IMR-90 (cell line): ENCODE results near the gene PIPOX. TPM values are rescaled to one million over a fixed set of nuclear protein-coding genes. Genes with fewer than 3 reads are reported as not detected.

ENCODE experiments used
- ATAC-seq: fragments of 200-7000 bp; cut with Tn5 transposase; 2 replicates; pipeline ENCODE4 v1.9.1; 2020; ENCODE audit warnings: low read depth, mild to moderate bottlenecking, moderate library complexity
- BruUV-seq: library from RNA; stranded (reverse); fragments of 400-500 nt; replicated peaks from 2 replicates; lab custom pipeline; 2021; lab: Mats Ljungman, UMichigan
- CTCF ChIA-PET: fragments of 300-600 bp; formaldehyde crosslinking; extraction: SDS; loops from one replicate; lab custom pipeline; 2021; ENCODE audit warnings: antibody characterized with exemption; lab: Yijun Ruan, JAX
- POLR2A ChIA-PET: fragments of 300-600 bp; sonication (Branson Sonifier 250); formaldehyde crosslinking; loops from one replicate; lab custom pipeline; 2022; ENCODE audit warnings: antibody characterized with exemption; ENCODE audit not compliant: unreplicated experiment; lab: Charles Lee
- DNase-seq: peaks from one replicate; pipeline ENCODE4 v3.0.0; 2013
- H2AFZ ChIP-seq: replicated peaks from 2 replicates; pipeline ENCODE3; 2013; ENCODE audit warnings: low read length, mild to moderate bottlenecking; ENCODE audit not compliant: poor library complexity
- H2AK5ac ChIP-seq: 2 replicates; pipeline ENCODE4 v1.6.1; 2013; ENCODE audit warnings: low read depth, low read length, inconsistent platforms
- H2AK9ac ChIP-seq: replicated peaks from 2 replicates; pipeline ENCODE3; 2013; ENCODE audit warnings: mild to moderate bottlenecking, low read depth, low read length, moderate library complexity; ENCODE audit not compliant: poor library complexity
- H2BK120ac ChIP-seq: 2 replicates; pipeline ENCODE4 v1.6.1; 2013; ENCODE audit warnings: low read depth, low read length, inconsistent platforms
- H2BK15ac ChIP-seq: 3 replicates; pipeline ENCODE4 v1.6.1; 2013; ENCODE audit warnings: low read depth, low read length, inconsistent platforms
- H2BK20ac ChIP-seq: 2 replicates; pipeline ENCODE4 v1.6.1; 2013; ENCODE audit warnings: low read depth, mild to moderate bottlenecking, inconsistent platforms, low read length, moderate library complexity
- H2BK5ac ChIP-seq: 2 replicates; pipeline ENCODE4 v1.6.1; 2013; ENCODE audit warnings: mild to moderate bottlenecking, low read depth, low read length, inconsistent platforms; ENCODE audit not compliant: poor library complexity, severe bottlenecking
- H3K14ac ChIP-seq: replicated peaks from 2 replicates; pipeline ENCODE4 v1.6.1; 2013; ENCODE audit warnings: low read depth, low read length, inconsistent platforms
- H3K18ac ChIP-seq: 2 replicates; pipeline ENCODE4 v1.6.1; 2013; ENCODE audit warnings: low read depth, low read length, control low read depth
- H3K23ac ChIP-seq: 2 replicates; pipeline ENCODE4 v1.6.1; 2013; ENCODE audit warnings: low read depth, low read length, inconsistent platforms
- H3K27ac ChIP-seq: 2 replicates; pipeline ENCODE4 v1.5.1; 2013; ENCODE audit warnings: mild to moderate bottlenecking, control low read depth, low read length; ENCODE audit not compliant: insufficient read depth
- H3K27me3 ChIP-seq: 2 replicates; pipeline ENCODE4 v1.6.1; 2013; ENCODE audit warnings: low read length; ENCODE audit not compliant: control insufficient read depth, insufficient read depth
- H3K36me3 ChIP-seq: 2 replicates; pipeline ENCODE4 v1.6.1; 2013; ENCODE audit warnings: low read length, mixed read lengths; ENCODE audit not compliant: control insufficient read depth, insufficient read depth
- H3K4ac ChIP-seq: 2 replicates; pipeline ENCODE4 v1.6.1; 2013; ENCODE audit warnings: low read depth, low read length, inconsistent platforms
- H3K4me1 ChIP-seq: 2 replicates; pipeline ENCODE4 v1.6.1; 2013; ENCODE audit warnings: low read length, mixed read lengths; ENCODE audit not compliant: control insufficient read depth, insufficient read depth
- H3K4me2 ChIP-seq: 2 replicates; pipeline ENCODE4 v1.6.1; 2013; ENCODE audit warnings: low read depth, mild to moderate bottlenecking, control low read depth, low read length, moderate library complexity
- H3K4me3 ChIP-seq: 2 replicates; pipeline ENCODE4 v1.5.1; 2013; ENCODE audit warnings: low read depth, mild to moderate bottlenecking, control low read depth, low read length, moderate library complexity; ENCODE audit not compliant: insufficient read depth
- H3K56ac ChIP-seq: 2 replicates; pipeline ENCODE4 v1.6.1; 2013; ENCODE audit warnings: low read length, inconsistent platforms; ENCODE audit not compliant: insufficient read depth; ENCODE audit errors: extremely low read depth
- H3K79me1 ChIP-seq, 2 experiments: 2 replicates each; pipeline ENCODE4 v1.6.1; 2013; ENCODE audit warnings: low read length in 2 of 2, inconsistent platforms in 1 of 2, low read depth in 1 of 2
- H3K9ac ChIP-seq: 2 replicates; pipeline ENCODE4 v1.6.1; 2013; ENCODE audit warnings: low read depth, low read length, control low read depth
- H3K9me1 ChIP-seq: 2 replicates; pipeline ENCODE4 v1.6.1; 2013; ENCODE audit warnings: low read length, inconsistent platforms; ENCODE audit not compliant: insufficient read depth
- H3K9me3 ChIP-seq: 2 replicates; pipeline ENCODE4 v1.6.1; 2013; ENCODE audit warnings: low read length; ENCODE audit not compliant: control insufficient read depth, insufficient read depth
- H4K20me1 ChIP-seq: 2 replicates; pipeline ENCODE4 v1.6.1; 2013; ENCODE audit warnings: low read length, inconsistent platforms; ENCODE audit not compliant: insufficient read depth
- H4K5ac ChIP-seq: 2 replicates; pipeline ENCODE4 v1.6.1; 2013; ENCODE audit warnings: mild to moderate bottlenecking, low read depth, low read length, control low read depth
- H4K8ac ChIP-seq, 2 experiments: 2 replicates each; pipeline ENCODE4 v1.6.1; 2013; ENCODE audit warnings: low read depth in 2 of 2, low read length in 2 of 2, control low read depth in 1 of 2, inconsistent platforms in 1 of 2
- H4K91ac ChIP-seq: 2 replicates; pipeline ENCODE4 v1.6.1; 2013; ENCODE audit warnings: low read depth, low read length, inconsistent platforms; ENCODE audit not compliant: insufficient read depth
- BHLHE40 ChIP-seq: fragments of 150-350 bp; IDR thresholded peaks from 2 replicates; pipeline ENCODE4 v1.6.1; 2016; ENCODE audit warnings: mild to moderate bottlenecking, low read depth, low read length
- CEBPB ChIP-seq: IDR thresholded peaks from 2 replicates; pipeline ENCODE4 v1.6.1; 2012; ENCODE audit warnings: low read depth, low read length, improper control_type of control experiment
- CHD1 ChIP-seq: IDR thresholded peaks from 2 replicates; pipeline ENCODE4 v1.6.1; 2012; ENCODE audit warnings: low read depth, low read length, improper control_type of control experiment
- CTCF ChIP-seq: conservative IDR thresholded peaks from 2 replicates; pipeline ENCODE4 v1.5.1; 2012; ENCODE audit warnings: mild to moderate bottlenecking, low read depth, low read length, improper control_type of control experiment
- MAFK ChIP-seq: IDR thresholded peaks from 2 replicates; pipeline ENCODE4 v1.6.1; 2012; ENCODE audit warnings: low read depth, low read length, improper control_type of control experiment
- MXI1 ChIP-seq: IDR thresholded peaks from 2 replicates; pipeline ENCODE4 v1.6.1; 2012; ENCODE audit warnings: low read depth, mild to moderate bottlenecking, low read length, moderate library complexity, borderline replicate concordance
- RAD21 ChIP-seq: IDR thresholded peaks from 2 replicates; pipeline ENCODE4 v1.6.1; 2012; ENCODE audit warnings: low read length, improper control_type of control experiment
- RCOR1 ChIP-seq: IDR thresholded peaks from 2 replicates; pipeline ENCODE4 v1.6.1; 2012; ENCODE audit warnings: mild to moderate bottlenecking, low read length, improper control_type of control experiment; ENCODE audit not compliant: insufficient replicate concordance
- RFX5 ChIP-seq: IDR thresholded peaks from 2 replicates; pipeline ENCODE4 v1.8.0; 2012; ENCODE audit warnings: low read depth, mild to moderate bottlenecking, low read length, moderate library complexity
- WGBS, 2 experiments: methylation state at CpG; one replicate each; pipeline versions ENCODE4 v1.1.5 to v1.1.7; 2013; ENCODE audit warnings: missing lambda C conversion rate in 2 of 2; ENCODE audit not compliant: insufficient read length in 1 of 2; ENCODE audit errors: extremely low coverage in 2 of 2; 5-methylcytosine and 5-hydroxymethylcytosine counted together
- dilution Hi-C: fragments of 300-500 bp; cut with HindIII; formaldehyde crosslinking; loops from one replicate; pipeline ENCODE4 v1.14.3; 2018; ENCODE audit warnings: low sequenced_read_pairs; ENCODE audit not compliant: unreplicated experiment
- in situ Hi-C: fragments of 300-500 bp; cut with MboI; formaldehyde crosslinking; loops from 3 replicates; pipeline ENCODE4 v1.14.3; 2019; ENCODE audit warnings: low sequenced_read_pairs, inconsistent platforms, mixed read lengths
- intact Hi-C: fragments of 100-400 bp; cut with micrococcal nuclease; formaldehyde crosslinking; loops from 2 replicates; pipeline ENCODE4 v1.10.0; 2022
- polyA plus RNA-seq, 3 experiments: library from polyadenylated mRNA; depleted of rRNA; stranded (reverse); fragments of >200 nt; gene quantifications; 2 replicates each; pipeline ENCODE4 v1.2.3, GENCODE V29; 2012; ENCODE audit warnings: low replicate concordance in 1 of 3
- total RNA-seq: library from RNA; depleted of rRNA; stranded (reverse); fragments of >200 nt; gene quantifications from 2 replicates; pipeline ENCODE4 v1.2.3, GENCODE V29; 2012
- TF ChIP-seq, protein P1 (sequence below): fragments of 150-350 bp; IDR thresholded peaks from 2 replicates; pipeline ENCODE4 v1.6.1; 2016; ENCODE audit warnings: low read depth, mild to moderate bottlenecking, low read length, moderate library complexity, borderline replicate concordance

The PIPOX gene
- total and polyA plus RNA-seq, 2 of the 4 experiments (the other 2 are of a cell fraction) = 0.43 to 1.3 TPM

GRCh38 chr17:29080965-29081364 is 38.0 kb downstream of the PIPOX start:
- no peak overlapping the region for H2BK5ac ChIP-seq
- no peak overlapping the region for H3K18ac ChIP-seq
- H2BK120ac ChIP-seq = no peak overlapping the region
- no peaks in the 10 kb centered on the region; the same call in 1 of the 2 replicates for H4K20me1 ChIP-seq
- in situ Hi-C loops = no loop called here
- no peak for ATAC-seq
- no peaks in the 10 kb centered on the region for H3K27me3 ChIP-seq
- H4K8ac ChIP-seq = no peak overlapping the region
- H2AK9ac ChIP-seq = no peak overlapping the region
- H3K36me3 ChIP-seq = peaks cover 47% of the 10 kb centered on the region
- no peak overlapping the region for H3K9ac ChIP-seq
- no TSS peak for BruUV-seq
- no peak overlapping the region for H3K27ac ChIP-seq
- H3K9me1 ChIP-seq = peaks cover 6% of the 10 kb centered on the region; the same call in 1 of the 2 replicates
- dilution Hi-C loops = no loop called here
- no peak overlapping the region for H3K4me2 ChIP-seq
- H2BK15ac ChIP-seq = no peak overlapping the region
- H3K9me3 ChIP-seq = no peaks in the 10 kb centered on the region
- no peak overlapping the region for H3K4ac ChIP-seq
- H3K4me1 ChIP-seq = no peaks in the 10 kb centered on the region; the same call in 1 of the 2 replicates
- WGBS, 2 experiments = no CpG with 5 or more reads among the region's 14 CpGs
- DNase-seq = no peak
- H2BK20ac ChIP-seq = no peak overlapping the region
- no peak overlapping the region for H3K4me3 ChIP-seq
- no peak overlapping the region for H3K14ac ChIP-seq
- no peak overlapping the region for H4K5ac ChIP-seq
- no peak overlapping the region for H4K91ac ChIP-seq
- ChIA-PET CTCF (no interaction called here), POLR2A (no interaction called here)
- H2AK5ac ChIP-seq = no peak overlapping the region
- intact Hi-C loops = no loop called here
- no peak overlapping the region for H2AFZ ChIP-seq
- no peak for TF ChIP-seq RAD21
- no peak for TF ChIP-seq RFX5
- no peak for TF ChIP-seq BHLHE40
- TF ChIP-seq CTCF = no peak
- no peak for TF ChIP-seq CHD1
- no peak for TF ChIP-seq CEBPB
- TF ChIP-seq RCOR1 = no peak
- no peak for TF ChIP-seq MAFK
- no peak for TF ChIP-seq MXI1
- TF ChIP-seq, protein P1, sequence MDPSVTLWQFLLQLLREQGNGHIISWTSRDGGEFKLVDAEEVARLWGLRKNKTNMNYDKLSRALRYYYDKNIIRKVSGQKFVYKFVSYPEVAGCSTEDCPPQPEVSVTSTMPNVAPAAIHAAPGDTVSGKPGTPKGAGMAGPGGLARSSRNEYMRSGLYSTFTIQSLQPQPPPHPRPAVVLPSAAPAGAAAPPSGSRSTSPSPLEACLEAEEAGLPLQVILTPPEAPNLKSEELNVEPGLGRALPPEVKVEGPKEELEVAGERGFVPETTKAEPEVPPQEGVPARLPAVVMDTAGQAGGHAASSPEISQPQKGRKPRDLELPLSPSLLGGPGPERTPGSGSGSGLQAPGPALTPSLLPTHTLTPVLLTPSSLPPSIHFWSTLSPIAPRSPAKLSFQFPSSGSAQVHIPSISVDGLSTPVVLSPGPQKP = no peak
- H3K56ac ChIP-seq = no peak overlapping the region
- H3K23ac ChIP-seq = no peak overlapping the region
- H3K79me1 ChIP-seq = no peaks in the 10 kb centered on the region
